ENCODE data around the gene DAG1. TPM values are rescaled to one million over a fixed set of nuclear protein-coding genes. Genes with fewer than 3 reads are reported as not detected.

The DAG1 gene
- total RNA-seq, 1 experiment from 2014 or later: 206 TPM

- DNase-seq: no peak
- H3F3A ChIP-seq (ENCODE audit: insufficient read depth, low read depth): no peaks in the 10 kb centered on the region
- no TSS peak for BruUV-seq (replicated peaks)
- no peaks in the 10 kb centered on the region; the same call in 1 of the 2 replicates for H3K36me3 ChIP-seq (ENCODE audit: low read depth)
- H4K20me1 ChIP-seq (ENCODE audit: insufficient read depth): no peaks in the 10 kb centered on the region; the same call in 1 of the 2 replicates
- H3K4me1 ChIP-seq (replicated peaks; ENCODE audit: insufficient read depth): no peaks in the 10 kb centered on the region
- no peaks in the 10 kb centered on the region for H3K9me2 ChIP-seq (ENCODE audit: insufficient read depth)
- H3K27ac ChIP-seq: no peak overlapping the region
- TF ChIP-seq, protein P1, sequence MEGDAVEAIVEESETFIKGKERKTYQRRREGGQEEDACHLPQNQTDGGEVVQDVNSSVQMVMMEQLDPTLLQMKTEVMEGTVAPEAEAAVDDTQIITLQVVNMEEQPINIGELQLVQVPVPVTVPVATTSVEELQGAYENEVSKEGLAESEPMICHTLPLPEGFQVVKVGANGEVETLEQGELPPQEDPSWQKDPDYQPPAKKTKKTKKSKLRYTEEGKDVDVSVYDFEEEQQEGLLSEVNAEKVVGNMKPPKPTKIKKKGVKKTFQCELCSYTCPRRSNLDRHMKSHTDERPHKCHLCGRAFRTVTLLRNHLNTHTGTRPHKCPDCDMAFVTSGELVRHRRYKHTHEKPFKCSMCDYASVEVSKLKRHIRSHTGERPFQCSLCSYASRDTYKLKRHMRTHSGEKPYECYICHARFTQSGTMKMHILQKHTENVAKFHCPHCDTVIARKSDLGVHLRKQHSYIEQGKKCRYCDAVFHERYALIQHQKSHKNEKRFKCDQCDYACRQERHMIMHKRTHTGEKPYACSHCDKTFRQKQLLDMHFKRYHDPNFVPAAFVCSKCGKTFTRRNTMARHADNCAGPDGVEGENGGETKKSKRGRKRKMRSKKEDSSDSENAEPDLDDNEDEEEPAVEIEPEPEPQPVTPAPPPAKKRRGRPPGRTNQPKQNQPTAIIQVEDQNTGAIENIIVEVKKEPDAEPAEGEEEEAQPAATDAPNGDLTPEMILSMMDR (conservative IDR thresholded peaks at IDR 0.05): no peak
- TF ChIP-seq EZH2 (IDR thresholded peaks at IDR 0.05; ENCODE audit: low read depth): no peak
- no peak overlapping the region for H2AFZ ChIP-seq
- intact Hi-C loops (cut with micrococcal nuclease; ENCODE audit: unreplicated experiment): no loop called here
- ChIA-PET CTCF (no interaction called here), POLR2A (ENCODE audit: unreplicated experiment) (no interaction called here)
- H3K9me3 ChIP-seq (ENCODE audit: insufficient read depth, low read depth): no peaks in the 10 kb centered on the region
- H3K4me2 ChIP-seq: no peak overlapping the region
- H3K4me3 ChIP-seq: no peak overlapping the region
- no peaks in the 10 kb centered on the region for H3K27me3 ChIP-seq (ENCODE audit: insufficient read depth, low read depth)
- no peaks in the 10 kb centered on the region for H3K79me2 ChIP-seq (ENCODE audit: low read depth)
Measured at GRCh38 chr3:49519916-49520385, 49.9 kb downstream of the DAG1 start.

DNA sequence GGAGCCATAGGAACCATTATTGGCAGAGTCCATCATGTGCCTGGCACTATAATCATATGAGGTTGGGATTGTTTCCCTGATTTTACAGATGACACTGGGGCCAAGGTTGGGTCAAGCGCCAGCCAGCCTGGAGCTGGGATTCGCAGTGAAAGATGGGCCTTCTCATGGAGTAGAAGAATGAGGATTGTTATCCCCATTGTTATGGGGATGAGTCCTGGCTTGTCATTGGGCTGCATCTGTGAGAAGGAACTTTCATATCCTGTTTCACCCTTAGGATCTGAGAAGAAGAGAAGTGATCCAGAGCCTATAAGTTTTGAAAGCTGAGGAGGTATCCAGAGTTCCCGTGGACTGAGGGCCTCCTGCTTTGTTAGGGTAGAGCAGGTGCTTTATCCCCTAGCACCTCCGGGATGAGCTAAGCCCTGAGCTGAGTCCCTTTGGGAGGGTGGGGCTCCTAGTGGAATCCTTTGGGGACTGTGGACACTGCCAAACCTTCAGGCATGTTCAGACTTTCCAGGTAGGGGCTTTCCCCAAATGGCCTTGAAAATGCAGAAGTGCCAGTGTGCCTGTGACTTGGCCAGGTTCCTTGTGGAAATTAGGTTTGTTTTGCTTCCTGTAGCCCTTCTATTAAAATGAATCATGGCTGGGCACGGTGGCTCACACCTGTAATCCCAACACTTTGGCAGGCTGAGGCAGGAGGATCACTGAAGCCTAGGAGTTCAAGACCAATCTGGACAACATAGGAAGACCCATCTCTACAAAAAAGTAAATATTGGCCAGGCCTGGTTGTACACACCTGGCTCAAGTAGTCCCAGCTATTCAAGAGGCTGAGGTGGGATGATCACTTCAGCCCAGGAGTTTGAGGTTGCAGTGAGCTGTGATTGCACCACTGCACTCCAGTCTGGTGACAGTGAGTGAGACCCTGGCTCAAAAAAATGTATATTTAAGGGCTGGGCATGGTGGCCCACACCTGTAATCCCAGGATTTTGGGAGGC is 54.0 kb downstream of the DAG1 start:
- no peaks in the 10 kb centered on the region for H3K27me3 ChIP-seq (ENCODE audit: insufficient read depth, low read depth)
- no peaks in the 10 kb centered on the region for H3K4me1 ChIP-seq (replicated peaks; ENCODE audit: insufficient read depth)
- DNase-seq: no peak
- CTCF ChIA-PET: no interaction called here
- no peaks in the 10 kb centered on the region for H3K79me2 ChIP-seq (ENCODE audit: low read depth)
- no peak overlapping the region for H2AFZ ChIP-seq
- TF ChIP-seq, protein P1 (conservative IDR thresholded peaks at IDR 0.05): no peak
- TF ChIP-seq EZH2 (IDR thresholded peaks at IDR 0.05; ENCODE audit: low read depth): no peak
- H3K36me3 ChIP-seq (ENCODE audit: low read depth): no peaks in the 10 kb centered on the region
- no peak overlapping the region for H3K27ac ChIP-seq
- no peaks in the 10 kb centered on the region; the same call in 1 of the 2 replicates for H4K20me1 ChIP-seq (ENCODE audit: insufficient read depth)
- H3K4me2 ChIP-seq: no peak overlapping the region
- no peaks in the 10 kb centered on the region for H3K9me2 ChIP-seq (ENCODE audit: insufficient read depth)
- POLR2A ChIA-PET (ENCODE audit: unreplicated experiment): interaction anchor here (0.6 kb wide), 1 partner anchor 54 kb away, joined by 3 read pairs; no protein-coding TSS in a partner anchor
- intact Hi-C loops (cut with micrococcal nuclease; ENCODE audit: unreplicated experiment): no loop called here
- H3K4me3 ChIP-seq: no peak overlapping the region
- BruUV-seq (replicated peaks): no TSS peak
- no peaks in the 10 kb centered on the region for H3F3A ChIP-seq (ENCODE audit: insufficient read depth, low read depth)
- no peaks in the 10 kb centered on the region for H3K9me3 ChIP-seq (ENCODE audit: insufficient read depth, low read depth)

DNA sequence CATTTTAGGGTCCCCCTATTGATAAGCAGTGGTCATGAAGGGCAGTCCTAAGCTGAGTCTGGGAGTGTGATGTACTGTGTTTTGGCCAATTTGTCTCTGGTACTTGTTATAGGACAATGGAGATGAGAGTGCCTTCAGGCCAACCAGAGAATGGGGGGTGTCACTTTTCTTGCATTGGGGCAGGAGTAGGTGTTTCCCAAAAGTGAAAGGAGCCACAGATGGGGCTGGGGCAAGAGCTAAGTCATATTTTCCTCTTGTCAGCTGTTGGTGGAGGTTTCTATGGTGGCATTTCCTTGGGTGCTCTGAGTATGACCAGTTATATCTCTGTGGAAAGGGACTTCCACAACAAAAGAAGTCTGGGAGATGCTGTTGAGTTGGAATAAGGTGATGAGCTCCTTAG is 59.5 kb downstream of the DAG1 start:
- BruUV-seq (replicated peaks): no TSS peak
- H3K27ac ChIP-seq: no peak overlapping the region
- H3K9me2 ChIP-seq (ENCODE audit: insufficient read depth): no peaks in the 10 kb centered on the region
- H3K79me2 ChIP-seq (ENCODE audit: low read depth): no peaks in the 10 kb centered on the region
- H3K9me3 ChIP-seq (ENCODE audit: insufficient read depth, low read depth): no peaks in the 10 kb centered on the region
- H4K20me1 ChIP-seq (ENCODE audit: insufficient read depth): no peaks in the 10 kb centered on the region
- intact Hi-C loops (cut with micrococcal nuclease; ENCODE audit: unreplicated experiment): no loop called here
- ChIA-PET CTCF (no interaction called here), POLR2A (ENCODE audit: unreplicated experiment) (no interaction called here)
- no peak overlapping the region for H3K4me3 ChIP-seq
- H2AFZ ChIP-seq: no peak overlapping the region
- no peak overlapping the region for H3K4me2 ChIP-seq
- no peaks in the 10 kb centered on the region for H3K36me3 ChIP-seq (ENCODE audit: low read depth)
- no peaks in the 10 kb centered on the region for H3K27me3 ChIP-seq (ENCODE audit: insufficient read depth, low read depth)
- DNase-seq: no peak
- TF ChIP-seq EZH2 (IDR thresholded peaks at IDR 0.05; ENCODE audit: low read depth): no peak
- TF ChIP-seq, protein P1 (conservative IDR thresholded peaks at IDR 0.05): no peak
- H3K4me1 ChIP-seq (replicated peaks; ENCODE audit: insufficient read depth): no peaks in the 10 kb centered on the region
- H3F3A ChIP-seq (ENCODE audit: insufficient read depth, low read depth): no peaks in the 10 kb centered on the region
